Gastrocnemius medialis (tissue), 4 donors: ENCODE results near the gene TAAR1.

Experiments
- POLR2A ChIP-seq, 2 donors: fragments of 450-650 bp; IDR thresholded peaks; one replicate each; pipeline ENCODE4 v1.6.1; 2017; ENCODE audit warnings: antibody characterized with exemption in 2 of 2, mild to moderate bottlenecking in 2 of 2, moderate library complexity in 2 of 2
- TF ChIP-seq, protein P1 (sequence below), 5 experiments: fragments of 450-650 bp in 3 of 5; fragments of 200-600 bp in 2 of 5; sonication (generic) in 2 of 5; IDR thresholded peaks in 4 of 5; conservative IDR thresholded peaks in 1 of 5; 1 replicate in 4 of 5; 2 replicates in 1 of 5; pipeline ENCODE4 v1.5.1; 2016 to 2019; ENCODE audit warnings: antibody characterized with exemption in 5 of 5, mild to moderate bottlenecking in 3 of 5, moderate library complexity in 3 of 5

DNA sequence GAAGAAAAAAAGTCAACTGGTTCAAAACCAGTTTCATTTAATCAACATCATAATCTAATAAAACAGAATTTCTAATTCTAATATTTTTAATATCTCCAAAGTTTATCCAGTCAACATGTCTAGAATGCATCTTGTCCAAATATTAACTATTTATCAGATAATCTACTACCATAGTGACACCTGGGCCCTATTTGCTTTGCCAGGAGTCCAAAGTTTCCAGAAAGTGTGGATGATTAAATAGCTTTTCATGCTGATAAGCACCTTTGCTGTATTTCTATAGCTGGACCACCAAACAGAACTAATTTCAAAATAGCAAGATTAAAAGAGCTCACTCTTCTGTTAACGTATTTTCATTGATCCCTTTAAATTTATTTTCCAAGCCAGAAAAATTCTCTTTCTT is 12.3 kb upstream of the TAAR1 start:
- TF ChIP-seq, protein P1, sequence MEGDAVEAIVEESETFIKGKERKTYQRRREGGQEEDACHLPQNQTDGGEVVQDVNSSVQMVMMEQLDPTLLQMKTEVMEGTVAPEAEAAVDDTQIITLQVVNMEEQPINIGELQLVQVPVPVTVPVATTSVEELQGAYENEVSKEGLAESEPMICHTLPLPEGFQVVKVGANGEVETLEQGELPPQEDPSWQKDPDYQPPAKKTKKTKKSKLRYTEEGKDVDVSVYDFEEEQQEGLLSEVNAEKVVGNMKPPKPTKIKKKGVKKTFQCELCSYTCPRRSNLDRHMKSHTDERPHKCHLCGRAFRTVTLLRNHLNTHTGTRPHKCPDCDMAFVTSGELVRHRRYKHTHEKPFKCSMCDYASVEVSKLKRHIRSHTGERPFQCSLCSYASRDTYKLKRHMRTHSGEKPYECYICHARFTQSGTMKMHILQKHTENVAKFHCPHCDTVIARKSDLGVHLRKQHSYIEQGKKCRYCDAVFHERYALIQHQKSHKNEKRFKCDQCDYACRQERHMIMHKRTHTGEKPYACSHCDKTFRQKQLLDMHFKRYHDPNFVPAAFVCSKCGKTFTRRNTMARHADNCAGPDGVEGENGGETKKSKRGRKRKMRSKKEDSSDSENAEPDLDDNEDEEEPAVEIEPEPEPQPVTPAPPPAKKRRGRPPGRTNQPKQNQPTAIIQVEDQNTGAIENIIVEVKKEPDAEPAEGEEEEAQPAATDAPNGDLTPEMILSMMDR (IDR thresholded peaks at IDR 0.05 in 4 of 5, conservative IDR thresholded peaks at IDR 0.05 in 1 of 5), result no peak
- no peak for TF ChIP-seq POLR2A (IDR thresholded peaks at IDR 0.05)
